ENCODE data around the gene SEMA5B.

Gene SEMA5B

GRCh38 chr3:122898298-122898697 is 129.3 kb downstream of the SEMA5B start:
- Histone ChIP-seq H3K4me1 (ENCODE audit: control insufficient read depth, insufficient read depth, low read length) (no peaks in the 10 kb centered on the region), H3K4me3 (ENCODE audit: low read depth, low read length) (no peak overlapping the region), H3K36me3 (ENCODE audit: control insufficient read depth in 2 of 2, insufficient read depth in 1 of 2, low read length in 2 of 2) (no peaks in the 10 kb centered on the region), H3K9me3 (ENCODE audit: control insufficient read depth, insufficient read depth, low read depth, low read length) (no peaks in the 10 kb centered on the region), H3K27ac (ENCODE audit: extremely low read depth, low read depth, low read length) (no peak overlapping the region)
- ChIA-PET POLR2A (no interaction called here), CTCF (interaction anchor here (0.9 kb wide), 1 partner anchor 45 kb away, joined by 5 read pairs; no protein-coding TSS in a partner anchor)
- TF ChIP-seq, protein P1, sequence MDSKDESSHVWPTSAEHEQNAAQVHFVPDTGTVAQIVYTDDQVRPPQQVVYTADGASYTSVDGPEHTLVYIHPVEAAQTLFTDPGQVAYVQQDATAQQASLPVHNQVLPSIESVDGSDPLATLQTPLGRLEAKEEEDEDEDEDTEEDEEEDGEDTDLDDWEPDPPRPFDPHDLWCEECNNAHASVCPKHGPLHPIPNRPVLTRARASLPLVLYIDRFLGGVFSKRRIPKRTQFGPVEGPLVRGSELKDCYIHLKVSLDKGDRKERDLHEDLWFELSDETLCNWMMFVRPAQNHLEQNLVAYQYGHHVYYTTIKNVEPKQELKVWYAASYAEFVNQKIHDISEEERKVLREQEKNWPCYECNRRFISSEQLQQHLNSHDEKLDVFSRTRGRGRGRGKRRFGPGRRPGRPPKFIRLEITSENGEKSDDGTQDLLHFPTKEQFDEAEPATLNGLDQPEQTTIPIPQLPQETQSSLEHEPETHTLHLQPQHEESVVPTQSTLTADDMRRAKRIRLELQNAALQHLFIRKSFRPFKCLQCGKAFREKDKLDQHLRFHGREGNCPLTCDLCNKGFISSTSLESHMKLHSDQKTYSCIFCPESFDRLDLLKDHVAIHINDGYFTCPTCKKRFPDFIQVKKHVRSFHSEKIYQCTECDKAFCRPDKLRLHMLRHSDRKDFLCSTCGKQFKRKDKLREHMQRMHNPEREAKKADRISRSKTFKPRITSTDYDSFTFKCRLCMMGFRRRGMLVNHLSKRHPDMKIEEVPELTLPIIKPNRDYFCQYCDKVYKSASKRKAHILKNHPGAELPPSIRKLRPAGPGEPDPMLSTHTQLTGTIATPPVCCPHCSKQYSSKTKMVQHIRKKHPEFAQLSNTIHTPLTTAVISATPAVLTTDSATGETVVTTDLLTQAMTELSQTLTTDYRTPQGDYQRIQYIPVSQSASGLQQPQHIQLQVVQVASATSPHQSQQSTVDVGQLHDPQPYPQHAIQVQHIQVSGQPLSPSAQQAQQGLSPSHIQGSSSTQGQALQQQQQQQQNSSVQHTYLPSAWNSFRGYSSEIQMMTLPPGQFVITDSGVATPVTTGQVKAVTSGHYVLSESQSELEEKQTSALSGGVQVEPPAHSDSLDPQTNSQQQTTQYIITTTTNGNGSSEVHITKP (tag by site-specific recombination; IDR thresholded peaks at IDR 0.05) = no peak

- ChIA-PET POLR2A (no interaction called here), CTCF (no interaction called here)
- no peak for TF ChIP-seq ZNF76 (tag by site-specific recombination; IDR thresholded peaks at IDR 0.05; ENCODE audit: borderline replicate concordance, low read depth)
- TF ChIP-seq ZNF184 (tag by site-specific recombination; IDR thresholded peaks at IDR 0.05) = no peak
- TF ChIP-seq ZNF133 (tag by site-specific recombination; IDR thresholded peaks at IDR 0.05) = no peak
- no peak for TF ChIP-seq ZNF174 (tag by site-specific recombination; IDR thresholded peaks at IDR 0.05)
- TF ChIP-seq ZNF621 (tag by site-specific recombination; IDR thresholded peaks at IDR 0.05) = no peak
- no peak for TF ChIP-seq SP2 (tag by site-specific recombination; IDR thresholded peaks at IDR 0.05)
- H3K36me3 ChIP-seq (ENCODE audit: control insufficient read depth in 2 of 2, insufficient read depth in 1 of 2, low read length in 2 of 2) = no peaks in the 10 kb centered on the region
- H3K27ac ChIP-seq (ENCODE audit: extremely low read depth, low read depth, low read length) = no peak overlapping the region
- no peak overlapping the region for H3K4me3 ChIP-seq (ENCODE audit: low read depth, low read length)
- H3K4me1 ChIP-seq (ENCODE audit: control insufficient read depth, insufficient read depth, low read length) = no peaks in the 10 kb centered on the region
- H3K9me3 ChIP-seq (ENCODE audit: control insufficient read depth, insufficient read depth, low read depth, low read length) = no peaks in the 10 kb centered on the region
These were observed 133.6 kb downstream of the SEMA5B start for GRCh38 chr3:122893754-122894668.

- ChIA-PET CTCF (interaction anchor here (0.6 kb wide), 1 partner anchor 135 kb away, joined by 3 read pairs; no protein-coding TSS in a partner anchor), POLR2A (no interaction called here)
- no peaks in the 10 kb centered on the region for H3K4me1 ChIP-seq (ENCODE audit: control insufficient read depth, insufficient read depth, low read length)
- no peak for TF ChIP-seq KLF17 (tag by site-specific recombination; IDR thresholded peaks at IDR 0.05)
- no peak for TF ChIP-seq ZFP69B (tag by site-specific recombination; IDR thresholded peaks at IDR 0.05)
- TF ChIP-seq ZNF660 (tag by site-specific recombination; IDR thresholded peaks at IDR 0.05) = no peak
- TF ChIP-seq GLIS1 (tag by site-specific recombination; IDR thresholded peaks at IDR 0.05) = no peak
- H3K9me3 ChIP-seq (ENCODE audit: control insufficient read depth, insufficient read depth, low read depth, low read length) = no peaks in the 10 kb centered on the region
- no peak overlapping the region for H3K27ac ChIP-seq (ENCODE audit: extremely low read depth, low read depth, low read length)
- no peak overlapping the region for H3K4me3 ChIP-seq (ENCODE audit: low read depth, low read length)
- no peaks in the 10 kb centered on the region for H3K36me3 ChIP-seq (ENCODE audit: control insufficient read depth in 2 of 2, insufficient read depth in 1 of 2, low read length in 2 of 2)
These were observed 134.3 kb downstream of the SEMA5B start for GRCh38 chr3:122893282-122893681.

Measured in HEK293 (cell line).